ENCODE results near the gene SCYGR3.

The SCYGR3 gene

DNA sequence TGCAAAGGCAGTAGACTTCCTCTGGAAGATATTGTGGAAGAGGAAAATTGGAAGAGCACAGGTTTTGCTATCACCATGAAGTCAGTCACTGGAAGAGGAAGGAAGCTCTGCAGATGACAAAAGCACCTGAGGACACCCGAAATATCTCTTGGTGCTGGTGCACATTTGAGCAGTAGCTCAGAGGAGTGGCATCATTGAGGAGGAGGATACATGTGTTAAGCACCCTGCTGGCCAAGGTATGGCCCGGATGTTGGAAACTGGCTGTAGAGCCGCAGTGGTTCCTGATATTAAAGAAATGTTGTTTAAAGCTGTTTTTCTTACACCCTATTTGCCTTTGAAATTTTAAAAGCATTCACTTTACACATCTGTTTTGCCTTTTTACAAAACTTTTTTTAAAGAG lies 48.6 kb downstream of the SCYGR3 start:
- TF ChIP-seq CTCF (IDR thresholded peaks at IDR 0.05; ENCODE audit: low read depth, low read length): no peak
- DNase-seq (ENCODE audit: extremely low read depth, low read depth): no peak

DNA sequence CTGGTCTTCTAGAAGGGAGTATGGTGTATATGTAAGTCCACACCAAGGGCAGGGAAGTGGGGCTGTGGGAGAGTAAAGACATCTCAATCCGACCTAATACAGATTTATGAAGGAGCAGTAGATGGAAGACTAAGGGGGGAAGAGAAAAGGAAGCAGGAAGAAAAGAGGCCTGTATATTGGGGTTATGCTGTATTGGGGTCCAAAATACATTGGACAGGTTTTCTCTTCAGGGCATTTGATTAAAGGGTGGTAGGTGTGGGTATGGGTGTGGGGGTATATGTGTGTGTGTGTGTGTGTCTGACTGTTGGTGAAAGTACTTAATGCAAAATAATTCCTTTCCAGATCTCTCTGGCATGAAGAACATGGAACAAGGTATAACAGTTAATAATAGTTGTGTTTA lies 49.6 kb downstream of the SCYGR3 start:
- DNase-seq (ENCODE audit: extremely low read depth, low read depth): no peak
- TF ChIP-seq CTCF (IDR thresholded peaks at IDR 0.05; ENCODE audit: low read depth, low read length): no peak
